ENCODE results near the gene KCNG2. TPM values are rescaled to one million over a fixed set of nuclear protein-coding genes. Genes with fewer than 3 reads are reported as not detected.

KCNG2 gene
- total and polyA plus RNA-seq, 2 experiments from 2014 or later, result 0.13 to 0.52 TPM

DNA sequence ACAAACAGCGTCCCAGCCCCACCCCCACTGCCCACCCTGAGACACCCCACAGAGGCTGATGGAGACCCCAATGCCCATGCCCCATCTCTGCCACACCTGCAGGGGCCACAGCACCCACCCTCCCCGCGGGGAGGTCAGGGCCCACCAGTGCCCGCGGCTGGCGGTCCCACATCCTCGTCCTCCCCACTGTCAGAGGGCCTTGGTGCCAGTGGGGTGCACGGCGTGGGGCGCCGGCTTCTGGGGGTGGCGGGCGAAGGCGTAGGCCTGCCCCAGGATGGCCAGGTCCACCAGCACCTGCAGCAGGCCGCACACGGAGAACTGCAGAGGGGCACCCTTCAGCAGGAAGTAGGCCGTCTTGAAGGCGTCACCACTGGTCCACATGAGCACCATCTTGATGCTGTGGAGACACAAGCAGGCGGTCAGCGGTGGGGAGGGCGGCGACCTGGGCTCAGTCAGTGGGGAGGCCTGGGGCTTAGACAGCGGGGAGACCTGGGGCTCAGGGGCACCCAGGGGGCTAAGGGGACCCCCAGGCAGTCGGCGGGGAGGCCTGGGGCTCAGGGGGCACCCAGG is 106.1 kb downstream of the KCNG2 start:
- no peaks in the 10 kb centered on the region for H3K27me3 ChIP-seq (ENCODE audit: insufficient read depth)
- no peak overlapping the region for H3K27ac ChIP-seq (ENCODE audit: low read depth)
- no peaks in the 10 kb centered on the region for H4K20me1 ChIP-seq (replicated peaks; ENCODE audit: insufficient read depth)
- no peaks in the 10 kb centered on the region for H3K4me1 Mint-ChIP-seq
- peaks cover 26% of the 10 kb centered on the region for H3K36me3 Mint-ChIP-seq (ENCODE audit: low read depth)
- H3K9me3 Mint-ChIP-seq, result peaks cover 27% of the 10 kb centered on the region
- DNase-seq (ENCODE audit: low spot score), result no peak
- H3K4me1 ChIP-seq (ENCODE audit: insufficient read depth), result no peaks in the 10 kb centered on the region
- TF ChIP-seq JUNB (IDR thresholded peaks at IDR 0.05; ENCODE audit: unreplicated experiment) (no peak), EZH2phosphoT487 (IDR thresholded peaks at IDR 0.05; ENCODE audit: unreplicated experiment) (no peak), ZNF114 (CRISPR knock-in tag; IDR thresholded peaks at IDR 0.05) (no peak), EZH2 (IDR thresholded peaks at IDR 0.05; ENCODE audit: low read depth, unreplicated experiment) (no peak), CREB1 (CRISPR knock-in tag; IDR thresholded peaks at IDR 0.05; ENCODE audit: low read depth) (no peak), STAT1 (IDR thresholded peaks at IDR 0.05; ENCODE audit: unreplicated experiment) (no peak), ZNF331 (CRISPR knock-in tag; IDR thresholded peaks at IDR 0.05; ENCODE audit: low read depth) (no peak), POLR2AphosphoS5 (IDR thresholded peaks at IDR 0.05; ENCODE audit: low read depth) (no peak)
- no peak overlapping the region for H2AFZ ChIP-seq
- no peak overlapping the region for H3K27ac Mint-ChIP-seq
- no peaks in the 10 kb centered on the region for H3K9me2 ChIP-seq (ENCODE audit: insufficient read depth)
- no peak overlapping the region for H3K4me3 ChIP-seq
- no peak for ATAC-seq
- no peaks in the 10 kb centered on the region for H3K36me3 ChIP-seq (ENCODE audit: insufficient read depth)
- no peak overlapping the region for H3K4me3 Mint-ChIP-seq
- no peak overlapping the region for H3K4me2 ChIP-seq
- no peaks in the 10 kb centered on the region for H3F3A ChIP-seq (replicated peaks; ENCODE audit: low read depth)
- H3K27me3 Mint-ChIP-seq (ENCODE audit: insufficient read depth, low read depth, poor library complexity), result peaks cover 7% of the 10 kb centered on the region
- H3K79me2 ChIP-seq (replicated peaks; ENCODE audit: insufficient read depth), result no peaks in the 10 kb centered on the region

DNA sequence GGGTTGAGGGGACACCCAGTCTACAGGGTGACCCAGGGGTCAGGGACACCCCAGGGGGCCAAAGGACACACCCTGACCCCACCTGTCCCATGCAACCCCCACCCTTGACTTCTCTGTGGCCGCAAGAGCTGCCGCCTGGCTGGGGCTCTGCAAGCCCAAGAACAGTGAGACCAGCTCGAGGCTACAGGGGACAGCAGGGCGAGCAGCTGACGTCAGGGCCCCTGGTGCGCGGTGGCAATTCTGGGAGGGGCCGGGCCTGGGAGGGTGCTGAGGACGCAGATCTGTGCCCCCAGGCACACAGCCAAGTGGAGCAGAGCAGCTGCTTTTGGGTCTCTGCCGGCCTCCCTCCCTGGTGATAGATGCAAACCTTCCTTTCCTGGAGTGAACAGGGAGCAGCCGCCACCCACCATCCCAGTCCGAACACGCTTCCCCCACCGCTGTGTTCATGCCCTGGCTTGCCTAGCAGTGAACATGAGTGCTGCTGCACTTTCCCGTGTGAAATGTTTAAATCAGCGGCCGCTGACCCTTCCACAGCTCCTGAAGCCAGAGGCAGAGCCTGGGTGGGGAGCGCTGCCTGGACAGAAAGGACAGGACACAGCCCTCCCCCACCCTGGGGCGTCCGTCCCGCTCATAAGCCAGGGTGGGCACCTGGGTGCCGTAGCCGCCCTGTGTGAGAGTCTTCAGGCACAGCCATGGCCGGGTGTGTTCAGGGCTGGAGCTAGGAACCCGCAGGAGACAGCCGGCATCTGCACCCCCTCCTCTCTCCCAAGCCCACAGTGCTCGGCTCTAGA is 106.8 kb downstream of the KCNG2 start:
- Histone ChIP-seq H3F3A (replicated peaks; ENCODE audit: low read depth) (no peaks in the 10 kb centered on the region), H4K20me1 (replicated peaks; ENCODE audit: insufficient read depth) (no peaks in the 10 kb centered on the region), H3K4me3 (no peak overlapping the region), H3K4me2 (no peak overlapping the region), H3K27ac (ENCODE audit: low read depth) (no peak overlapping the region), H3K4me1 (ENCODE audit: insufficient read depth) (no peaks in the 10 kb centered on the region), H3K36me3 (ENCODE audit: insufficient read depth) (no peaks in the 10 kb centered on the region), H3K27me3 (ENCODE audit: insufficient read depth) (no peaks in the 10 kb centered on the region), H2AFZ (no peak overlapping the region), H3K9me2 (ENCODE audit: insufficient read depth) (no peaks in the 10 kb centered on the region), H3K79me2 (replicated peaks; ENCODE audit: insufficient read depth) (no peaks in the 10 kb centered on the region)
- H3K9me3 Mint-ChIP-seq, result peaks cover 21% of the 10 kb centered on the region
- H3K36me3 Mint-ChIP-seq (ENCODE audit: low read depth), result peaks cover 30% of the 10 kb centered on the region
- H3K4me3 Mint-ChIP-seq, result no peak overlapping the region
- DNase-seq (ENCODE audit: low spot score) (no peak), ATAC-seq (no peak)
- H3K27ac Mint-ChIP-seq, result no peak overlapping the region
- no peaks in the 10 kb centered on the region for H3K4me1 Mint-ChIP-seq
- H3K27me3 Mint-ChIP-seq (ENCODE audit: insufficient read depth, low read depth, poor library complexity), result peaks cover 7% of the 10 kb centered on the region
- TF ChIP-seq ZNF114 (CRISPR knock-in tag; IDR thresholded peaks at IDR 0.05) (no peak), CREB1 (CRISPR knock-in tag; IDR thresholded peaks at IDR 0.05; ENCODE audit: low read depth) (no peak), JUNB (IDR thresholded peaks at IDR 0.05; ENCODE audit: unreplicated experiment) (no peak), EZH2phosphoT487 (IDR thresholded peaks at IDR 0.05; ENCODE audit: unreplicated experiment) (no peak), EZH2 (IDR thresholded peaks at IDR 0.05; ENCODE audit: low read depth, unreplicated experiment) (no peak), NANOG (IDR thresholded peaks at IDR 0.05; ENCODE audit: borderline replicate concordance) (no peak), POLR2AphosphoS5 (IDR thresholded peaks at IDR 0.05; ENCODE audit: low read depth) (no peak), ZNF331 (CRISPR knock-in tag; IDR thresholded peaks at IDR 0.05; ENCODE audit: low read depth) (no peak), STAT1 (IDR thresholded peaks at IDR 0.05; ENCODE audit: unreplicated experiment) (no peak)
- TF ChIP-seq, protein P1, sequence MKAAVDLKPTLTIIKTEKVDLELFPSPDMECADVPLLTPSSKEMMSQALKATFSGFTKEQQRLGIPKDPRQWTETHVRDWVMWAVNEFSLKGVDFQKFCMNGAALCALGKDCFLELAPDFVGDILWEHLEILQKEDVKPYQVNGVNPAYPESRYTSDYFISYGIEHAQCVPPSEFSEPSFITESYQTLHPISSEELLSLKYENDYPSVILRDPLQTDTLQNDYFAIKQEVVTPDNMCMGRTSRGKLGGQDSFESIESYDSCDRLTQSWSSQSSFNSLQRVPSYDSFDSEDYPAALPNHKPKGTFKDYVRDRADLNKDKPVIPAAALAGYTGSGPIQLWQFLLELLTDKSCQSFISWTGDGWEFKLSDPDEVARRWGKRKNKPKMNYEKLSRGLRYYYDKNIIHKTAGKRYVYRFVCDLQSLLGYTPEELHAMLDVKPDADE (IDR thresholded peaks at IDR 0.05), result no peak
- TF ChIP-seq, protein P2, sequence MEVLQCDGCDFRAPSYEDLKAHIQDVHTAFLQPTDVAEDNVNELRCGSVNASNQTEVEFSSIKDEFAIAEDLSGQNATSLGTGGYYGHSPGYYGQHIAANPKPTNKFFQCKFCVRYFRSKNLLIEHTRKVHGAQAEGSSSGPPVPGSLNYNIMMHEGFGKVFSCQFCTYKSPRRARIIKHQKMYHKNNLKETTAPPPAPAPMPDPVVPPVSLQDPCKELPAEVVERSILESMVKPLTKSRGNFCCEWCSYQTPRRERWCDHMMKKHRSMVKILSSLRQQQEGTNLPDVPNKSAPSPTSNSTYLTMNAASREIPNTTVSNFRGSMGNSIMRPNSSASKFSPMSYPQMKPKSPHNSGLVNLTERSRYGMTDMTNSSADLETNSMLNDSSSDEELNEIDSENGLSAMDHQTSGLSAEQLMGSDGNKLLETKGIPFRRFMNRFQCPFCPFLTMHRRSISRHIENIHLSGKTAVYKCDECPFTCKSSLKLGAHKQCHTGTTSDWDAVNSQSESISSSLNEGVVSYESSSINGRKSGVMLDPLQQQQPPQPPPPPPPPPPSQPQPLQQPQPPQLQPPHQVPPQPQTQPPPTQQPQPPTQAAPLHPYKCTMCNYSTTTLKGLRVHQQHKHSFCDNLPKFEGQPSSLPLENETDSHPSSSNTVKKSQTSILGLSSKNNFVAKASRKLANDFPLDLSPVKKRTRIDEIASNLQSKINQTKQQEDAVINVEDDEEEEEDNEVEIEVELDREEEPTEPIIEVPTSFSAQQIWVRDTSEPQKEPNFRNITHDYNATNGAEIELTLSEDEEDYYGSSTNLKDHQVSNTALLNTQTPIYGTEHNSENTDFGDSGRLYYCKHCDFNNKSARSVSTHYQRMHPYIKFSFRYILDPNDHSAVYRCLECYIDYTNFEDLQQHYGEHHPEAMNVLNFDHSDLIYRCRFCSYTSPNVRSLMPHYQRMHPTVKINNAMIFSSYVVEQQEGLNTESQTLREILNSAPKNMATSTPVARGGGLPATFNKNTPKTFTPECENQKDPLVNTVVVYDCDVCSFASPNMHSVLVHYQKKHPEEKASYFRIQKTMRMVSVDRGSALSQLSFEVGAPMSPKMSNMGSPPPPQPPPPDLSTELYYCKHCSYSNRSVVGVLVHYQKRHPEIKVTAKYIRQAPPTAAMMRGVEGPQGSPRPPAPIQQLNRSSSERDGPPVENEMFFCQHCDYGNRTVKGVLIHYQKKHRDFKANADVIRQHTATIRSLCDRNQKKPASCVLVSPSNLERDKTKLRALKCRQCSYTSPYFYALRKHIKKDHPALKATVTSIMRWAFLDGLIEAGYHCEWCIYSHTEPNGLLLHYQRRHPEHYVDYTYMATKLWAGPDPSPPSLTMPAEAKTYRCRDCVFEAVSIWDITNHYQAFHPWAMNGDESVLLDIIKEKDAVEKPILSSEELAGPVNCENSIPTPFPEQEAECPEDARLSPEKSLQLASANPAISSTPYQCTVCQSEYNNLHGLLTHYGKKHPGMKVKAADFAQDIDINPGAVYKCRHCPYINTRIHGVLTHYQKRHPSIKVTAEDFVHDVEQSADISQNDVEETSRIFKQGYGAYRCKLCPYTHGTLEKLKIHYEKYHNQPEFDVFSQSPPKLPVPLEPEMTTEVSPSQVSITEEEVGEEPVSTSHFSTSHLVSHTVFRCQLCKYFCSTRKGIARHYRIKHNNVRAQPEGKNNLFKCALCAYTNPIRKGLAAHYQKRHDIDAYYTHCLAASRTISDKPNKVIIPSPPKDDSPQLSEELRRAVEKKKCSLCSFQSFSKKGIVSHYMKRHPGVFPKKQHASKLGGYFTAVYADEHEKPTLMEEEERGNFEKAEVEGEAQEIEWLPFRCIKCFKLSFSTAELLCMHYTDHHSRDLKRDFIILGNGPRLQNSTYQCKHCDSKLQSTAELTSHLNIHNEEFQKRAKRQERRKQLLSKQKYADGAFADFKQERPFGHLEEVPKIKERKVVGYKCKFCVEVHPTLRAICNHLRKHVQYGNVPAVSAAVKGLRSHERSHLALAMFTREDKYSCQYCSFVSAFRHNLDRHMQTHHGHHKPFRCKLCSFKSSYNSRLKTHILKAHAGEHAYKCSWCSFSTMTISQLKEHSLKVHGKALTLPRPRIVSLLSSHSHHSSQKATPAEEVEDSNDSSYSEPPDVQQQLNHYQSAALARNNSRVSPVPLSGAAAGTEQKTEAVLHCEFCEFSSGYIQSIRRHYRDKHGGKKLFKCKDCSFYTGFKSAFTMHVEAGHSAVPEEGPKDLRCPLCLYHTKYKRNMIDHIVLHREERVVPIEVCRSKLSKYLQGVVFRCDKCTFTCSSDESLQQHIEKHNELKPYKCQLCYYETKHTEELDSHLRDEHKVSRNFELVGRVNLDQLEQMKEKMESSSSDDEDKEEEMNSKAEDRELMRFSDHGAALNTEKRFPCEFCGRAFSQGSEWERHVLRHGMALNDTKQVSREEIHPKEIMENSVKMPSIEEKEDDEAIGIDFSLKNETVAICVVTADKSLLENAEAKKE (CRISPR knock-in tag; IDR thresholded peaks at IDR 0.05), result no peak

All from GM23338 (cell line).